Neural cell (in vitro differentiated cells): Measurements from ENCODE around the gene S1PR2.

Source experiments
- EZH2 ChIP-seq: fragments of 200-600, 300-800 bp; shearing (Covaris generic), sonication (generic); IDR thresholded peaks from 2 replicates; pipeline ENCODE4 v1.6.1; 2014; ENCODE audit warnings: antibody characterized with exemption, low read length, borderline replicate concordance, mild to moderate bottlenecking; ENCODE audit not compliant: insufficient read depth, poor library complexity, severe bottlenecking
- POLR2AphosphoS5 ChIP-seq: IDR thresholded peaks from 2 replicates; pipeline ENCODE4 v1.6.1; 2012
- RAD21 ChIP-seq: fragments of 450-650 bp; conservative IDR thresholded peaks from 2 replicates; pipeline ENCODE4 v1.6.1; 2014; ENCODE audit warnings: antibody characterized with exemption, mild to moderate bottlenecking, moderate library complexity
- TAF1 ChIP-seq: IDR thresholded peaks from 2 replicates; pipeline ENCODE4 v1.6.1; 2012; ENCODE audit warnings: low read depth
- TF ChIP-seq, protein P1 (sequence below): fragments of 450-650 bp; IDR thresholded peaks from 2 replicates; pipeline ENCODE4 v1.5.1; 2014; ENCODE audit warnings: antibody characterized with exemption, mild to moderate bottlenecking, moderate library complexity; ENCODE audit not compliant: poor library complexity, severe bottlenecking
- TF ChIP-seq, protein P2 (sequence below): IDR thresholded peaks from 2 replicates; pipeline ENCODE4 v1.6.1; 2012; ENCODE audit warnings: borderline replicate concordance

DNA sequence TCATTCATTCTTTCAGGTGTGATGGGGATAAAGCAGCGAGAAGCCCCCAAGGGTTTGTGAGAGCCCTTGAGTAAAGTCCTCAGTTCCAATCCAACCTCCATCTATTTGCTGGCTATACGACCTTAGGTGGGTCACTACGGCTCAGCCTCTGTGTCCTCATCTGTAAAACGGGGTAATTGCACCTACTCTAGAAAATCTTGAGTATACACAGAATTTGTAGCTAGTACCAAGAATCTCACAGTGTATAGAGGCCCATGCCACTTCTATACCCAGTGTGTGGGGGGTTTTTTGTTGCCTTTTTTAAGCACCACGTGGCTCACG is 36.0 kb downstream of the S1PR2 start:
- TF ChIP-seq RAD21 (peak; percentile 1), EZH2 (no peak), POLR2AphosphoS5 (no peak), TAF1 (no peak)
- TF ChIP-seq, protein P1, sequence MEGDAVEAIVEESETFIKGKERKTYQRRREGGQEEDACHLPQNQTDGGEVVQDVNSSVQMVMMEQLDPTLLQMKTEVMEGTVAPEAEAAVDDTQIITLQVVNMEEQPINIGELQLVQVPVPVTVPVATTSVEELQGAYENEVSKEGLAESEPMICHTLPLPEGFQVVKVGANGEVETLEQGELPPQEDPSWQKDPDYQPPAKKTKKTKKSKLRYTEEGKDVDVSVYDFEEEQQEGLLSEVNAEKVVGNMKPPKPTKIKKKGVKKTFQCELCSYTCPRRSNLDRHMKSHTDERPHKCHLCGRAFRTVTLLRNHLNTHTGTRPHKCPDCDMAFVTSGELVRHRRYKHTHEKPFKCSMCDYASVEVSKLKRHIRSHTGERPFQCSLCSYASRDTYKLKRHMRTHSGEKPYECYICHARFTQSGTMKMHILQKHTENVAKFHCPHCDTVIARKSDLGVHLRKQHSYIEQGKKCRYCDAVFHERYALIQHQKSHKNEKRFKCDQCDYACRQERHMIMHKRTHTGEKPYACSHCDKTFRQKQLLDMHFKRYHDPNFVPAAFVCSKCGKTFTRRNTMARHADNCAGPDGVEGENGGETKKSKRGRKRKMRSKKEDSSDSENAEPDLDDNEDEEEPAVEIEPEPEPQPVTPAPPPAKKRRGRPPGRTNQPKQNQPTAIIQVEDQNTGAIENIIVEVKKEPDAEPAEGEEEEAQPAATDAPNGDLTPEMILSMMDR = no peak
- TF ChIP-seq, protein P2, sequence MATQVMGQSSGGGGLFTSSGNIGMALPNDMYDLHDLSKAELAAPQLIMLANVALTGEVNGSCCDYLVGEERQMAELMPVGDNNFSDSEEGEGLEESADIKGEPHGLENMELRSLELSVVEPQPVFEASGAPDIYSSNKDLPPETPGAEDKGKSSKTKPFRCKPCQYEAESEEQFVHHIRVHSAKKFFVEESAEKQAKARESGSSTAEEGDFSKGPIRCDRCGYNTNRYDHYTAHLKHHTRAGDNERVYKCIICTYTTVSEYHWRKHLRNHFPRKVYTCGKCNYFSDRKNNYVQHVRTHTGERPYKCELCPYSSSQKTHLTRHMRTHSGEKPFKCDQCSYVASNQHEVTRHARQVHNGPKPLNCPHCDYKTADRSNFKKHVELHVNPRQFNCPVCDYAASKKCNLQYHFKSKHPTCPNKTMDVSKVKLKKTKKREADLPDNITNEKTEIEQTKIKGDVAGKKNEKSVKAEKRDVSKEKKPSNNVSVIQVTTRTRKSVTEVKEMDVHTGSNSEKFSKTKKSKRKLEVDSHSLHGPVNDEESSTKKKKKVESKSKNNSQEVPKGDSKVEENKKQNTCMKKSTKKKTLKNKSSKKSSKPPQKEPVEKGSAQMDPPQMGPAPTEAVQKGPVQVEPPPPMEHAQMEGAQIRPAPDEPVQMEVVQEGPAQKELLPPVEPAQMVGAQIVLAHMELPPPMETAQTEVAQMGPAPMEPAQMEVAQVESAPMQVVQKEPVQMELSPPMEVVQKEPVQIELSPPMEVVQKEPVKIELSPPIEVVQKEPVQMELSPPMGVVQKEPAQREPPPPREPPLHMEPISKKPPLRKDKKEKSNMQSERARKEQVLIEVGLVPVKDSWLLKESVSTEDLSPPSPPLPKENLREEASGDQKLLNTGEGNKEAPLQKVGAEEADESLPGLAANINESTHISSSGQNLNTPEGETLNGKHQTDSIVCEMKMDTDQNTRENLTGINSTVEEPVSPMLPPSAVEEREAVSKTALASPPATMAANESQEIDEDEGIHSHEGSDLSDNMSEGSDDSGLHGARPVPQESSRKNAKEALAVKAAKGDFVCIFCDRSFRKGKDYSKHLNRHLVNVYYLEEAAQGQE = no peak
